CD4-positive, alpha-beta T cell treated with Interleukin-15 for 4 hours (primary cell): ENCODE measurements around the gene PLXNA4.

Source experiments
- DNase-seq: peaks from one replicate; pipeline ENCODE4 v3.0.0-alpha.2; 2020; ENCODE audit warnings: low spot score

PLXNA4 gene

GRCh38 chr7:132352800-132353199 lies 223.5 kb downstream of the PLXNA4 start:
- no peak for DNase-seq

GRCh38 chr7:132351954-132352499 lies 224.2 kb downstream of the PLXNA4 start:
- DNase-seq = no peak

- DNase-seq = no peak
Measured at GRCh38 chr7:132350741-132351140, 225.5 kb downstream of the PLXNA4 start.

- DNase-seq = no peak
Measured at GRCh38 chr7:132349075-132349474, 227.2 kb downstream of the PLXNA4 start.

- no peak for DNase-seq
Measured at GRCh38 chr7:132348341-132348740, 227.9 kb downstream of the PLXNA4 start.

- no peak for DNase-seq
Measured at GRCh38 chr7:132347858-132348257, 228.4 kb downstream of the PLXNA4 start.

- DNase-seq = no peak
Measured at GRCh38 chr7:132347123-132347522, 229.1 kb downstream of the PLXNA4 start.

- DNase-seq = no peak
Measured at GRCh38 chr7:132345543-132346129, 230.6 kb downstream of the PLXNA4 start.

GRCh38 chr7:132345030-132345429 lies 231.2 kb downstream of the PLXNA4 start:
- no peak for DNase-seq

GRCh38 chr7:132343199-132343598 lies 233.1 kb downstream of the PLXNA4 start:
- DNase-seq = no peak

- no peak for DNase-seq
Measured at GRCh38 chr7:132337450-132338080, 238.7 kb downstream of the PLXNA4 start.

- no peak for DNase-seq
Measured at GRCh38 chr7:132336797-132337196, 239.5 kb downstream of the PLXNA4 start.

GRCh38 chr7:132333301-132333700 lies 243.0 kb downstream of the PLXNA4 start:
- DNase-seq = no peak

- no peak for DNase-seq
Measured at GRCh38 chr7:132328760-132329159, 247.5 kb downstream of the PLXNA4 start.

- no peak for DNase-seq
Measured at GRCh38 chr7:132328047-132328620, 248.1 kb downstream of the PLXNA4 start.

- no peak for DNase-seq
Measured at GRCh38 chr7:132326878-132327589, 249.2 kb downstream of the PLXNA4 start.

- no peak for DNase-seq
Measured at GRCh38 chr7:132322970-132323369, 253.3 kb downstream of the PLXNA4 start.

GRCh38 chr7:132321387-132321786 lies 254.9 kb downstream of the PLXNA4 start:
- no peak for DNase-seq

- no peak for DNase-seq
Measured at GRCh38 chr7:132319481-132319880, 256.8 kb downstream of the PLXNA4 start.

- peak; percentile 69 for DNase-seq
Measured at GRCh38 chr7:132318352-132319318, 257.6 kb downstream of the PLXNA4 start.

GRCh38 chr7:132317701-132318351 lies 258.4 kb downstream of the PLXNA4 start:
- no peak for DNase-seq
